Measurements from ENCODE around the gene ACCS. TPM values are rescaled to one million over a fixed set of nuclear protein-coding genes. Genes with fewer than 3 reads are reported as not detected.

Gene ACCS
- total RNA-seq, 2 donors from 2014 or later, result 2.3 to 6.1 TPM

DNA sequence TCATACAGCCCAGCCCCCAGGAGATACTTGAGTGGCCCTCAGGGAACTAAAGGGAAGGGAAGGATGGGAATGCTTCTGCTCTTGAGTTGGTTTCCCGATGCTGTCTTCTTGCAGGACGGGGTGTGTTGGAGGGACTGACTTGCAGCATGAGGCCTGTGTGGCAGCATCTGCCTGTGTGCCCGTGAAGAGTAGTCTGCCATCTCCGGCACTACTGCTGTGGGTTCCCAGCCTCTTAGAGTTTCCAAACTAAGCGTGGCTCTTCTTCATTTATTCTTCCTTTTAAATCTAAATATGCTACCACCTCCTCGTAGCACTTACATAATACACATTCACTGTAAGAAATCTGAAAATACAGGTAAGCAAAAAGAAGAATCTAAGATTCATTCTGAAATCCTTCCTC is 42.2 kb downstream of the ACCS start:
- Histone ChIP-seq H3K4me3 (no peak overlapping the region), H3K27ac (no peak overlapping the region), H3K27me3 (no peaks in the 10 kb centered on the region), H3K4me1 (peaks cover 0 to 20% of the 10 kb centered on the region in 2 donors), H3K9me3 (no peaks in the 10 kb centered on the region), H3K36me3 (peaks cover 24% of the 10 kb centered on the region)
- TF ChIP-seq, protein P1, sequence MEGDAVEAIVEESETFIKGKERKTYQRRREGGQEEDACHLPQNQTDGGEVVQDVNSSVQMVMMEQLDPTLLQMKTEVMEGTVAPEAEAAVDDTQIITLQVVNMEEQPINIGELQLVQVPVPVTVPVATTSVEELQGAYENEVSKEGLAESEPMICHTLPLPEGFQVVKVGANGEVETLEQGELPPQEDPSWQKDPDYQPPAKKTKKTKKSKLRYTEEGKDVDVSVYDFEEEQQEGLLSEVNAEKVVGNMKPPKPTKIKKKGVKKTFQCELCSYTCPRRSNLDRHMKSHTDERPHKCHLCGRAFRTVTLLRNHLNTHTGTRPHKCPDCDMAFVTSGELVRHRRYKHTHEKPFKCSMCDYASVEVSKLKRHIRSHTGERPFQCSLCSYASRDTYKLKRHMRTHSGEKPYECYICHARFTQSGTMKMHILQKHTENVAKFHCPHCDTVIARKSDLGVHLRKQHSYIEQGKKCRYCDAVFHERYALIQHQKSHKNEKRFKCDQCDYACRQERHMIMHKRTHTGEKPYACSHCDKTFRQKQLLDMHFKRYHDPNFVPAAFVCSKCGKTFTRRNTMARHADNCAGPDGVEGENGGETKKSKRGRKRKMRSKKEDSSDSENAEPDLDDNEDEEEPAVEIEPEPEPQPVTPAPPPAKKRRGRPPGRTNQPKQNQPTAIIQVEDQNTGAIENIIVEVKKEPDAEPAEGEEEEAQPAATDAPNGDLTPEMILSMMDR (IDR thresholded peaks at IDR 0.05), result no peak
- DNase-seq (ENCODE audit: low spot score), result no peak

DNA sequence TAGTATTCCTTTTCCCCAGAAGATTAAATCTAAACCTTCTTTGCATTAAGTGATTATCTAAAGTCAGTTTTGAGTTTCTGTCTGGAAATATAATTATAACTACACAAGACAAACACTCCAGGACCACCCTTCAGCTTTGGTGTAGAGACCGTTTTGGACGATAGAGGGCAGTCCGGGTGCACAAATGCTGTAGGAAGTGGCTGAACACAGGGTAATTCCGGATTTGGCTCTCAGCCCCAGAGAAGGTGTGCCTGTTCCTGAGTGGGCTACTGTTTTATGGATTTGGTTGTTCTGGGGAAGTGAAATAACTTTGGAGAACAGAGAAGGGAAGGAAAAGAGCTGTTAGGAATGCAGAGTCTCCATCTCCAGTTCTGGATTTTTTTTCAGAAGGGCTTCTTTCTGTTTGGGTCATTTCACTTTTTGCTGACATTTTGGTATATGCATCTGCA is 44.2 kb downstream of the ACCS start:
- TF ChIP-seq, protein P1 (IDR thresholded peaks at IDR 0.05), result peak; percentile 81 to 83
- DNase-seq (ENCODE audit: low spot score), result no peak
- Histone ChIP-seq H3K27me3 (no peaks in the 10 kb centered on the region), H3K4me1 (peaks cover 0 to 20% of the 10 kb centered on the region in 2 donors), H3K4me3 (no peak overlapping the region), H3K9me3 (no peaks in the 10 kb centered on the region), H3K36me3 (peaks cover 37% of the 10 kb centered on the region), H3K27ac (no peak overlapping the region)

- H3K36me3 ChIP-seq, result peaks cover 42% of the 10 kb centered on the region
- no peak for DNase-seq (ENCODE audit: low spot score)
- TF ChIP-seq, protein P1 (IDR thresholded peaks at IDR 0.05), result no peak
- no peak overlapping the region for H3K27ac ChIP-seq
- H3K4me1 ChIP-seq, result peaks cover 0 to 20% of the 10 kb centered on the region in 2 donors
- no peaks in the 10 kb centered on the region for H3K9me3 ChIP-seq
- H3K4me3 ChIP-seq, result no peak overlapping the region
- H3K27me3 ChIP-seq, result no peaks in the 10 kb centered on the region
Measured at GRCh38 chr11:44112091-44112821, 46.2 kb downstream of the ACCS start.

DNA sequence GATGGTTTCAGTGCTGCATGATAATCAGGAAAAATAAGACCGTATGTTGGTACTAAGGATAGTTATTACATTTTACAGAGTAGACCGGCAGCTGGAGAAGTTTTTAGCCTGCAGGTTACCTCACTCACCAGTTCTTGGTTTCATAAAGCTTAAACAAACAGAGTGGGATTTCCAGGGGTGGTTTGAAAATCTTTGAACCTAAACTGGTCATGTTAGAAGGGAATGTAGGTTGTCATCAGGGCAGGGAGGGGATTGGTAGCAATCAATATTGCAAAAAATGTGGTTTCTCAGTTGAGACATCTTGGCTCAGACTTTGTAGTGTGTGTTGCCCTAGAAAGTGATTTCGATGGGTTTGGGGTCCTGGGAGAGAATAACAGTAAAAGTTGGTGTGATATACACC is 46.9 kb downstream of the ACCS start:
- H3K4me3 ChIP-seq, result no peak overlapping the region
- TF ChIP-seq, protein P1 (IDR thresholded peaks at IDR 0.05), result no peak
- no peaks in the 10 kb centered on the region for H3K9me3 ChIP-seq
- H3K27me3 ChIP-seq, result no peaks in the 10 kb centered on the region
- peaks cover 0 to 20% of the 10 kb centered on the region in 2 donors for H3K4me1 ChIP-seq
- no peak overlapping the region for H3K27ac ChIP-seq
- H3K36me3 ChIP-seq, result peaks cover 36% of the 10 kb centered on the region
- DNase-seq (ENCODE audit: low spot score), result no peak

DNA sequence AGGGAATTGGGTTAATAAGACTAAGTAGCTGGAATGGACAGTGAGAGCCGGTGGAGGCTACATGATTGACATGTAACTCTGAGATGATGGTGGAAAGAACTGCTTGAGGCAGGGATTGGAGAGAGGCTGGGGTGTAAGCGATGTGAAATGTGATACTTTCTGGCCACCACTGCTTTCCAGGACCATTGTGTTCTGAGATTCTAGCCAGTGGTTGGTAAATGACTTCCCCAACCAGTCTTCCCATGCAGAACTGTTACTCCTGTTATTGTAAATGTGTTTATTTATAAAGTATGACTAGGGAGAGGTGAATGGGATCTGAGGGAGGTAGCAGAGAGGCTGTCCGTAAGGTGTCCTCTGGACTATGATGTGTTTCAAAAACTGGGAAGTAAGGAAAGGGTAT is 47.5 kb downstream of the ACCS start:
- H3K36me3 ChIP-seq, result peaks cover 31% of the 10 kb centered on the region
- no peaks in the 10 kb centered on the region for H3K9me3 ChIP-seq
- H3K27me3 ChIP-seq, result no peaks in the 10 kb centered on the region
- H3K4me1 ChIP-seq, result peaks cover 0 to 20% of the 10 kb centered on the region in 2 donors
- DNase-seq (ENCODE audit: low spot score), result no peak
- H3K27ac ChIP-seq, result no peak overlapping the region
- H3K4me3 ChIP-seq, result no peak overlapping the region
- TF ChIP-seq, protein P1 (IDR thresholded peaks at IDR 0.05), result no peak
